Lower leg skin (tissue), 4 donors: Measurements from ENCODE around the gene PRG2. TPM values are rescaled to one million over a fixed set of nuclear protein-coding genes. Genes with fewer than 3 reads are reported as not detected.
"Not testable (repeated sequence)": the region's sequence is repeated elsewhere in the genome, so short reads cannot be mapped to it uniquely, and the experiment has no call there.

ENCODE experiments used
- DNase-seq, 2 donors: peaks; one replicate each; pipeline ENCODE4 v3.0.0-alpha.2; 2019; ENCODE audit warnings: low spot score in 2 of 2
- H3K4me3 ChIP-seq: fragments of 200-600 bp; sonication (generic); 2 replicates; pipeline ENCODE4 v1.5.1; 2017; ENCODE audit warnings: mild to moderate bottlenecking, low read depth; ENCODE audit not compliant: poor library complexity, severe bottlenecking
- POLR2A ChIP-seq, 2 donors: fragments of 450-650 bp; IDR thresholded peaks; one replicate each; pipeline ENCODE4 v1.6.1; 2016 to 2017; ENCODE audit warnings: antibody characterized with exemption in 2 of 2, mild to moderate bottlenecking in 1 of 2, moderate library complexity in 1 of 2
- WGBS, 2 donors: methylation state at CpG; one replicate each; pipeline ENCODE4 v1.1.5; 2018; 5-methylcytosine and 5-hydroxymethylcytosine counted together
- intact Hi-C: fragments of 100-400 bp; cut with DNase I; formaldehyde crosslinking; loops from one replicate; pipeline ENCODE4 v1.15.0; 2023; ENCODE audit warnings: low total_unique reads
- total RNA-seq, 4 donors: library from RNA; depleted of rRNA; stranded (reverse); fragments of >200 nt; gene quantifications; one replicate each; pipeline ENCODE4 v1.1.0, GENCODE V29; 2016
- TF ChIP-seq, protein P1 (sequence below), 3 donors: fragments of 450-650 bp; IDR thresholded peaks; one replicate each; pipeline ENCODE4 v1.5.1; 2016; ENCODE audit warnings: antibody characterized with exemption in 3 of 3, mild to moderate bottlenecking in 3 of 3, moderate library complexity in 2 of 3

The PRG2 gene
- total RNA-seq, 4 donors from 2014 or later, result 0.84 to 1.7 TPM; not detected in 2

DNA sequence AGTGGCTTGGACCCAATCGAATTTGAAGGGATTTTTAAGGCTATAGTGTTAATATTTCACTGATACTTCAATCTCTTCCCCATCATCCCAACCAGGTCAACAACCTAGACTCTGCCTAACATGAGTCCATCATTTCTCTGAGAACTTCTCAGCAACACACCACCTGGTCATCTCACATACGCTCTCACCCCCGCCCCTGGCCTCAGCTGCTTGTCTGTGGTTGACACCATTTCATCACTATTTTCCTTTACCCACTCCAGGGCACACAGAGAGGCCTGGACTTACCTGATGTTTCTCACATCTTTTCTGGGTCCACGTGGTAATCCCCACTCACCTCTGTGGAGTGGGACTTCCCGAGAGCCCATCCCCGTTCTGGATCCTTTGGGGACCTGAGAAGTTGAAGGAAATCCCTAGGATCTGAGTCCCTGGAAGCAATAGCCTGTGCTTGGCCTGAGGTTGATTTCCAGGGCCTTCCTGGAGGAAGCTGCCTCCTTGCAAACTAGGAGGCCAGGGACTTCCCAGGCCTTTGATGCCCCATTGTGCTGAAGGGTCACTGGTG lies 49.1 kb downstream of the PRG2 start:
- no peak for DNase-seq
- TF ChIP-seq, protein P1, sequence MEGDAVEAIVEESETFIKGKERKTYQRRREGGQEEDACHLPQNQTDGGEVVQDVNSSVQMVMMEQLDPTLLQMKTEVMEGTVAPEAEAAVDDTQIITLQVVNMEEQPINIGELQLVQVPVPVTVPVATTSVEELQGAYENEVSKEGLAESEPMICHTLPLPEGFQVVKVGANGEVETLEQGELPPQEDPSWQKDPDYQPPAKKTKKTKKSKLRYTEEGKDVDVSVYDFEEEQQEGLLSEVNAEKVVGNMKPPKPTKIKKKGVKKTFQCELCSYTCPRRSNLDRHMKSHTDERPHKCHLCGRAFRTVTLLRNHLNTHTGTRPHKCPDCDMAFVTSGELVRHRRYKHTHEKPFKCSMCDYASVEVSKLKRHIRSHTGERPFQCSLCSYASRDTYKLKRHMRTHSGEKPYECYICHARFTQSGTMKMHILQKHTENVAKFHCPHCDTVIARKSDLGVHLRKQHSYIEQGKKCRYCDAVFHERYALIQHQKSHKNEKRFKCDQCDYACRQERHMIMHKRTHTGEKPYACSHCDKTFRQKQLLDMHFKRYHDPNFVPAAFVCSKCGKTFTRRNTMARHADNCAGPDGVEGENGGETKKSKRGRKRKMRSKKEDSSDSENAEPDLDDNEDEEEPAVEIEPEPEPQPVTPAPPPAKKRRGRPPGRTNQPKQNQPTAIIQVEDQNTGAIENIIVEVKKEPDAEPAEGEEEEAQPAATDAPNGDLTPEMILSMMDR (IDR thresholded peaks at IDR 0.05), result no peak
- TF ChIP-seq POLR2A (IDR thresholded peaks at IDR 0.05), result no peak
- intact Hi-C loops, result loop anchor here (5.0 to 10.0 kb wide), 3 partner anchors 113 to 301 kb away; no protein-coding TSS in a partner anchor
- H3K4me3 ChIP-seq, result no peak overlapping the region
- 78 to 83% methylated on average over 6 of the region's 6 CpGs for WGBS, 2 donors

DNA sequence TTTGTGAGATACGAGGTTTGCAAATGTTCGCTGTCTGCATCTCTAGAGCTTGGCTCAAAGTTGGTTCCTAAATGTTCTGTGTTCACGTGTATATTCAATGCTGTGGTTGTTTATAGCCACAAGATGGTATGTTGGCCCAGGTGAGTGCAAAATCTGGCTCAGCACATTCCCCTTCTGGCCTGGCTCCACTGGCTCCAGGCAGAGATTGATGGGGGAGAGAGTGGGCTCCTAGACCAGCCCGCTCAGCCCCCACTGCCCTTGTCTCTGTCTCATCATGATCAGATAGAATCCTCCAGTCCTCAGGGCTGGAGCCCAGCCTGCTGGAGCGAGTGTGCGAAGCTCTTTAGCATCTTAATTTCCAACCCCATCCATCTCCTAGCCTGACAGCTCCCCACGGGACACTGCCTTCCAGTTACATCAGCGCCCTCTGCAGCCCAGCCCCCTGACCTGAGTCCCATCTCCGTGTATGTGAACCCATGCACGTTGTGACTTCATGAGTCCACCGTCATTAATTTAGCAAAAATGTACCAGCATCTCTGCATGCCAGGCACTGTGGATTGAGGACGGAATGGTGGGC lies 50.3 kb downstream of the PRG2 start:
- DNase-seq, result no peak
- intact Hi-C loops, result loop anchor here (5.0 to 10.0 kb wide), 3 partner anchors 115 to 302 kb away; no protein-coding TSS in a partner anchor
- WGBS, 2 donors, result 25 to 26% methylated on average over 12 of the region's 12 CpGs
- no peak overlapping the region for H3K4me3 ChIP-seq
- TF ChIP-seq POLR2A (IDR thresholded peaks at IDR 0.05), result no peak
- TF ChIP-seq, protein P1 (IDR thresholded peaks at IDR 0.05), result no peak

- H3K4me3 ChIP-seq, result no peak overlapping the region
- WGBS, 2 donors, result 57 to 70% methylated on average over 5 of the region's 5 CpGs
- intact Hi-C loops, result loop anchor here (10.0 kb wide), 1 partner anchor 325 kb away; the partner anchor contains the start of gene ZDHHC5
- no peak for TF ChIP-seq POLR2A (IDR thresholded peaks at IDR 0.05)
- TF ChIP-seq, protein P1 (IDR thresholded peaks at IDR 0.05), result no peak
- DNase-seq, result no peak
These were observed 51.1 kb downstream of the PRG2 start for GRCh38 chr11:57339328-57339727.

DNA sequence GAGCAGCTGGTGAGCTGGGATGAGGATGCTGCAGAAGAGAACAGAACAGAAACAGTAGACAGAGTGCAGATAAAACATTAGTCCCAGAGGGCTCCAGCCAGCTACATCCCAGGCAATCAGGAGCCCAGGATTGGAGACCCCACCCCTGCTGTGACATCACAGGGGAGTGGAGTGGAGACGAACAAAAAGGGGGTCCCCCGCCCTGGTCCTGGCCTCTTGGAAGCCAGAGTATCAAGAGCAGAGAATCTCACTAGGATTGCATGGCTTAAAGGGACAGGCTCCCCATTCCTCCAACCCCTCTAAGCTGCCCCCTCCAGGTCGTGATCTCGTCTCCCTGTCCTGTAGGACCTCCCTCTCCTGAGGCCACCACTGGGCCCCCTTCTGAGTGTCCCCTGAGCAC lies 52.3 kb downstream of the PRG2 start, which contains the start of gene P2RX3:
P2RX3 (plus strand) TSS at position 211 of the 400 bp plus-strand sequence. CDS start 199 bp downstream, outside the sequence.
- intact Hi-C loops, result loop anchor here (10.0 kb wide), 1 partner anchor 327 kb away; the partner anchor contains the start of gene ZDHHC5
- TF ChIP-seq POLR2A (IDR thresholded peaks at IDR 0.05), result no peak
- no peak for DNase-seq
- 48 to 52% methylated on average over 4 of the region's 4 CpGs for WGBS, 2 donors
- H3K4me3 ChIP-seq, result no peak within 1 kb of the TSS

- 91 to 93% methylated on average over 6 of the region's 6 CpGs for WGBS, 2 donors
These were observed 53.6 kb downstream of the PRG2 start for GRCh38 chr11:57336856-57337255.

More at GRCh38 chr11:57336856-57337255, 53.6 kb downstream of the PRG2 start:
- intact Hi-C loops, result loop anchor here (10.0 kb wide), 1 partner anchor 328 kb away; the partner anchor contains the start of gene ZDHHC5
- DNase-seq, H3K4me3 ChIP-seq: not testable (repeated sequence)

Other genes with a start within 250 kb of the PRG2 start
- gene LRRC55, start 208.7 kb downstream of the PRG2 start, total RNA-seq, result under 1 TPM in 2 of 4 donors, not detected in 2; 0.08 to 0.15 TPM
- gene APLNR, start 153.4 kb downstream of the PRG2 start, total RNA-seq, result 1 to 10 TPM in 2 of 4 donors, under 1 TPM in 2; 0.17 to 1.6 (median 0.82) TPM
- 100 to 1,000 TPM; 219 to 273 (median 230) TPM for gene TNKS1BP1, start 65.7 kb downstream of the PRG2 start, total RNA-seq
- gene SSRP1, start 54.8 kb downstream of the PRG2 start, total RNA-seq, result 10 to 100 TPM; 66.1 to 76.1 (median 74.6) TPM
- gene P2RX3, start 52.3 kb downstream of the PRG2 start, total RNA-seq, result not detected
- gene PRG3, start 9.5 kb downstream of the PRG2 start, total RNA-seq, result not detected
- 10 to 100 TPM; 12.4 to 66.4 (median 41.1) TPM for gene SLC43A3, start 36.5 kb upstream of the PRG2 start, total RNA-seq
- 1 to 10 TPM in 3 of 4 donors, under 1 TPM in 1; 0.55 to 3.6 (median 2.3) TPM for gene RTN4RL2, start 69.9 kb upstream of the PRG2 start, total RNA-seq
- gene SLC43A1, start 125.1 kb upstream of the PRG2 start, total RNA-seq, result 10 to 100 TPM; 15.9 to 20.2 (median 18.3) TPM
- gene TIMM10, start 140.1 kb upstream of the PRG2 start, total RNA-seq, result 10 to 100 TPM; 24.3 to 53.2 (median 29.4) TPM
- not detected for gene SMTNL1, start 146.9 kb upstream of the PRG2 start, total RNA-seq
- 10 to 100 TPM; 14.5 to 31.0 (median 19.9) TPM for gene UBE2L6, start 177.0 kb upstream of the PRG2 start, total RNA-seq
- 100 to 1,000 TPM in 2 of 4 donors, 10 to 100 TPM in 2; 89.4 to 236 (median 103) TPM for gene SERPING1, start 207.0 kb upstream of the PRG2 start, total RNA-seq